HuH-7.5 (cell line): Measurements from ENCODE around the gene PLTP.
"Not testable (repeated sequence)": the region's sequence is repeated elsewhere in the genome, so short reads cannot be mapped to it uniquely, and the experiment has no call there.

Source experiments
- DNase-seq: peaks from one replicate; pipeline ENCODE4 v3.0.0; 2011; ENCODE audit warnings: low spot score

The PLTP gene

DNA sequence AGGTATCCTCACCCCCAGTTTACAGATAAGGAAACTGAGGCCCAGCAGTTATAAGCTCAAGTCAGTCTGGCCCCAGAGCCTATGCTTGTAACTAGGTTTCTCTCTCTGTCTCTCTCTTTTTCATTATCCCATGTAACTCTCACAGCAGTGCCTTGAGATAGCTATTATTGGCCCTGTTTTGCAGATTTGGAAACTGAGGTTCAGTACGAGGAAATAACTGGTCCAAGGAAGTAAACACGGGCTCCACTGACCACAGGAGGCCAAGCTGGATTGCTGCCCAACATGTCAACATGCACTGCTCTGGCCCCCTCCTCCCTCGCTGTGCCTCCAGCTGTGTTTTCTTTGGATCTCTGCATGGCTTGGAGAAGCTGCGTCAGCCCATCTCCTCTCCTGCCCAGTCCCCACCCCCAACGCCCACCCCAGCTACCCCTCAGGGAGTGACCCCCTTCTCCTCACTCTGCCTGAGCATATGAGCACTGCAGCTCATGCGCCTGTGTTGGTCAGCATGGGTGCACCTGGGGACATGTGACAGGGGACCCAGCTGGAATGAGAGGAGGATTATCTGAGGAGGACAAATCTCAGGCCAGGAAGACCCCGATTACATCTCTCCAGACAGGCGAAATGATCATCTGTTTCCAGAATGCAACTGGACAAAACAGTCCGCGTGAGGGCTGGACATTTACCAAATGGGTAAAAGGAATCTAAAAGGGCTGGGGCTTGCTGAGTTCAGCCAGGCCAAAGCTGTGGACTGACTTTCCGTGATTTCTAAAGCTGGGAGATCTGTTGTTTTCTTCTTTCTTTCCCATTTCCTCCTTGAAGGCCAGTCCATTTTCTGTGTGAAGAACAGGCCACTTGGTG lies 7.8 kb upstream of the PLTP start:
- no peak for DNase-seq

DNA sequence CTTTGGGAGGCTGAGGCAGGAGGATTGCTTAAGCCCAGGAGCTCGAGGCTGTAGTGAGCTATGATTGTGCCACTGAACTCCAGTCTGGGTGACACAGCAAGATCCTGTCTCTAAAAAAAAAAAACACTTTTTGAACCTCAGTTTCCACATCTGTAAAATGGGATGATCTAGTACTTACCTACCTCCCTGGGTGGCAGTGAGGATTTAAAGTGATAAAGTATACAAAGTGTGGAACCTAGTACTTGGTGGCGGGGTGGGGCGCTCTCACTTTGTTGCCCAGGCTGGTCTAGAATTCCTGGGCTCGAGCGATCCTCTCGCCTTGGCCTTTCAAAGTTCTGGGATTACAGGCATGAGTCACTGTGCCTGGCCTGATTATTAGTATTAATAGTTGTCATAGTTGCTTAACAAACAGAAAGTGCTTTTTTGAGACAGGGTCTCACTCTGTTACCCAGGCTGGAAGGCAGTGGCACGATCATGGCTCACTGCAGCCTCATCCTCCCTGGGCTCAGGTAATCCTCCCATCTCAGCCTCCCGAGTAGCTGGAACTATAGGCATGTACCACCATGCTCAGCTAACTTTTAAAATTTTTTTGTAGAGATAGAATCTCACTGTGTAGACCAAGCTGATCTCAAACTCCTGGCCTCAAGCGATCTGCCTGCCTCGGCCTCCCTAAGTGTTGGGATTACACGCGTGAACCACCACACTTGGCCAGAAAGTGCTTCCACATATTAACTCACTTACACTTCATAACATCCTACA lies 7.0 kb upstream of the PLTP start:
- DNase-seq = no peak

DNA sequence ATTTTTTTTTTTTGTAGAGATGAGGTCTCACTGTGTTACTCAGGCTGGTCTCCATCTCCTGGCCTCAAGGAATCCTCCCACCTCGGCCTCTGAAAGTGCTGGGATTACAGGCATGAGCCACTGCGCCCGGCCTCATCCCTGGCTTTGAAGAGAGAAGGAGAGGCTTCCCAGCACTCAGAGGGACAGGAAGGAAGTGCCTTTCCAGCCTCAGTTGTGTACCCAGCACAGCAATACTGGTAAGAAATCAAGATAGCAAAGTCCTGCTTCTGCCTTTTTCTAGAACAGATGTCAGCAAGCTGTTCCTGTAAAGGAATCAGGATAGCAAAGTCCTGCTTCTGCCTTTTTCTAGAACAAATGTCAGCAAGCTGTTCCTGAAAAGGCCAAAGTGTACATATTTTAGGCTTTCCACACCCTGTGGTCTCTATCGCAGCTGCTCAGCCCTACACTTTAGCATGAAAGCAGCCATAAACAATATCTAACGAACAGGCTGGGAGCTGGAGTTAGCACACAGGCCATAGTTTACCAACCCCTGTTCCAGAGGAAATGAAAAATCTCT lies 6.3 kb upstream of the PLTP start:
- no peak for DNase-seq

DNA sequence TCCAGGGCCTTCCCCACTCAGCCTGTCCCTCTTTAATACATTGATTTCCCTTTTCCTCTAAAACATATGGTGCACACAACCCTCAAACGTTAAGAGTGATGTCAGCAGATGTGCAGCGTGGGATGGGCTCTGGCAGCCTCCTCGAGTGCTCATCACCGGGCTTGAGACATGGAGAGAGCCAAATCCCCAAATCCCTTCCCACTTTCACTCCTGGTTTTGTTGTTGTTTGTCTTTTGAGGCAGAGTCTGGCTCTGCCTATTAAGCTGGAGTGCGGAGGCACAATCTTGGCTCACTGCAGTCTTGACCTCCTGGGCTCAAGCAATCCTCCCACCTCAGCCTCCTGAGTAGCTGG lies 5.8 kb upstream of the PLTP start:
- DNase-seq = no peak

DNA sequence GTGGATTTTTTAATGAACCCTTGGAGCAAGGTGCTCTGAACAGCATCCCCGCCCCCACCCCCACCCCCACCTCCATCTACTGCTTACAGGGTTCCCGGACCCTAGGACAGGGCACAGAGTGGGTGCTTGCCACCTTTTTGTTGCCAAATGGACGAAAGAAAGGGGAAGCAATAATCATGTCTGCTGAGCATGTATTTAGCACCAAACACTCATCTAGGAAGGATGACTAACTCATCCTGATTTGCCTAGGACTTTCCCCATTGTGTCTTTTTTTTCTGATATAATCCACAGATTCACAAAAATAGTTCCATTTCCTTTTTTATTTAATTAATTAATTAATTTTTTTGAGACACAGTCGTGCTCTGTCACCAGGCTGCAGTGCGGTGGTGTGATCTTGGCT lies 1.2 kb upstream of the PLTP start:
- no peak for DNase-seq

DNA sequence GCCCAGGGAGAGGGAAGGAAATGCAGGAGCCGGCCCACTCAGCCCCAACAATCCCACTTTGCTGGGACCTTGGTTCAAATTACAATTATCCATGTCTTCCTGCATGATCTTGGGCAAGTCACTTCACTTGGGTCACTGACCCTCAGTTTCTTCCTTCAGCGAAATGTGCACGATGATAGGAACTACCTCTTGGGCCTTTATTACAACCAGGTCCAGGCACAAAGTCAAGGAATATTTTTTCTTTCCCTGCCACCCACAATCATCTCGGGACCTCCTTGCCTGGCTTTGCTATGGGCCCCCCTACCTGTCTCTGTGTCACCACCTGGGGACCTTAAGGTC lies 358 bp upstream of the PLTP start:
- DNase-seq = no peak

DNA sequence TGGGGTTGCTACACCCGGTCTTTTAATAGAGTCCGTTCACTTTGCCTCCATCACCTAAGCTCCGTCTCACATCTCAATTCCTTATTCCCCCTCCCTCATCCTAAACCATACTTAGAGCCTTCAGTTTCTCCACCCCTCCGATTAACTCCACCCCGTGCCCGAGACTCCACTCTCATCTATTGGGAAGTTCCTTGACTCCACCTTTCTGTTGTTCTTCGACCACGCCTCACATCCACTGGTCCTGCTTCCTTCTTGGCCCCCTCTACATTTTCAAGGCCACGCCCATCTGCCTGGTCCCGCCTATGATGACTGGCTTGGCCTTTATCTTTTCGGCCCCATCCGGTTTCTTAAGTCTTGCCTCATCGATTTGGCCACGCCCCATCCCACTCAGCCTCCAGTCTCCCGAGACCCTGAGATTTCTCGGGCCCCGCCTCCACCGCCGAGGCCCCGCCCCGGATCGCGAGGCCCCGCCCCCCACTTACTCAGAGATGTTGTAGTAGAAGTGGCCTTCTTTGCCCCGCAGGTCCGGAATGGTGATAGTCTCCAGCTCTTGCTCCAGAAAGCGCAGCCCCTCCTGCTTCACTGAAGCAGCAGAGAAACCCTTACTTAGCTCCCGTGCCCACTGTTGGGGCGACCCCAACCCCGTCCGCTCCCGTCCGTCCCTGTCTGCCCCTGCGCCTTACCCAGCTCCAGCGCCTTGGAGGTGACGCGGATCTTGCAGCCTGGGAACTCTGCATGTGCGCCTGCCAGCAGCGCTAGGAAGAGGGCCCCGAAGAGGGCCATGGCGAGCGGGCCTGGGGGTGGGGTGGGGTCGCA lies 1.1 kb downstream of the PLTP start:
- DNase-seq = peak; percentile 55

DNA sequence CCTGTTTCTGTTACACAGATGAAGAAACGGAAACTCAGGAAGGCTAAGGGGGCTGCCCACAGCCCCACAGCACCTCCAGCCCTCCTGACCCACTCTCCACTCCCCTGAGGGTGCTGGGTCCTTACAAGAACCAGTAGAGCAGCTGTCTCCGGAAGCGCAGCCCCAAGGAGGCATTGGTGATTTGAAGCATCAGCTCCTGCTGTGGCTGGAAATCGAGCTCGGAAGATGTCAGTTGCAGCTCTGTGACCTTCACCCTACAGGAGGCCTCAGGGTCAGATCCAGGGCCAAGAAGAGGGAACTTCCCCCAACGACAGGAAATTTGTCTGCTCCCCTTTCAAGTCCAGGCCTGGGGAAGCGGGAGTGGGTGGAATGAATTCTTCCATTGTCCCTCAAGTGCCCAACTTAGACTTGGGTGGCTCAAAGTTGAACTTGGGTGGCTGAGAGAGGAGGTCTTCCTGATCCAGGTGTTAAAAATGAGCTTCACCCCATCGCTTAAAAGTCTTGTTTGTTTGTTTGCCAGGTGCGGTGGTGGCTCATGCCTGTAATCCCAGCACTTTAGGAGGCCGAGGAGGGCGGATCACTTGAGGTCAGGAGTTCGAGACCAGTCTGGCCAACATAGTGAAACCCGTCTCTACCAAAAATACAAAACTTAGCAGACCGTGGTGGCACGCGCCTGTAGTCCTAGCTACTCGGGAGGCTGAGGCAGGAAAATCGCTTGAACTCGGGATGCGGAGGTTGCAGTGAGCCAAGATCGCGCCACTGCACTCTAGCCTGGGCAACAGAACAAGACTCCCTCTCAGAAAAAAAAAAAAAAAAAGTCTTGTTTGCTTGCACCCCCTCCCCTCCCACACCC lies 1.9 kb downstream of the PLTP start:
- no peak for DNase-seq

DNA sequence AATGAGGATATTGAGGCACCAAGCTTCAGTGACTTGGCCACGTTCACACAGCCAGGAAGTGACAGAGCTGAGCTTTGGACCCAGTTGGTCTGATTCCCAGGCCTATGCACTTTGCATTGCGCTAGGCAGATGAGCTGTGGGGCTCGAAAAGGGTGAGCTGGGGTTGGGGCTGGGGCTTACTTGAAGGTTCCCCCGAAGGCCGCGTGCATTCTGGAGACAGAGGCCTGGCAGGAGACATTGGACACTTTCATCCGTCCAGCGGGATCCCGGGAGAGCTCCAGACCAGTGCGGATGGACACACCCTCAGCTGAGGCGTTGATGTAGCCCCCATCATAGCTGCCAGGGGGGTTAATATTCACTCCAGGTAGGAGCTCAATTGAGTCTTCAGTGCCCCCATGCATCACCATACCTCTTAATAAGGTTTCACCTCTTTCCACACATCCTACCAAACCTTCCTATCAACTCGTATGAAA lies 2.6 kb downstream of the PLTP start:
- DNase-seq = no peak

DNA sequence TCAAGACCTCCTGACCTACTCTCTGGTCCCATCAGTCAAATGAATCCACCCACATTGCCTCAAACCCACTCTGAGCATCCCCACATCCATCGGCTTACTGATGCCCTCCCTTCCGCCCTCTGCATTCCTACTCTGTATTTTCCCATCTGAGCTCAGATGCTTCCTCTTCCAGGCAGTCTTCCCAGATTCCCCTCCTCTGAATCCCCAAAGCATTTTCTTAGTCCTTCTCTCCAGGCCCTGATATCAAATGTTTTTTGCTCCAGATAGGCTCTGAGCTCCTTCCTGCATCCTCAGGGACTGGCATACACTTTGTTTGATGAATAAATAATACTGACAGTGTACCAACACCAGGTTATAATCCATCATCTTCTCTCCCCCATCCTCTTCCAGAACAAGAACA lies 3.9 kb downstream of the PLTP start:
- DNase-seq = no peak

DNA sequence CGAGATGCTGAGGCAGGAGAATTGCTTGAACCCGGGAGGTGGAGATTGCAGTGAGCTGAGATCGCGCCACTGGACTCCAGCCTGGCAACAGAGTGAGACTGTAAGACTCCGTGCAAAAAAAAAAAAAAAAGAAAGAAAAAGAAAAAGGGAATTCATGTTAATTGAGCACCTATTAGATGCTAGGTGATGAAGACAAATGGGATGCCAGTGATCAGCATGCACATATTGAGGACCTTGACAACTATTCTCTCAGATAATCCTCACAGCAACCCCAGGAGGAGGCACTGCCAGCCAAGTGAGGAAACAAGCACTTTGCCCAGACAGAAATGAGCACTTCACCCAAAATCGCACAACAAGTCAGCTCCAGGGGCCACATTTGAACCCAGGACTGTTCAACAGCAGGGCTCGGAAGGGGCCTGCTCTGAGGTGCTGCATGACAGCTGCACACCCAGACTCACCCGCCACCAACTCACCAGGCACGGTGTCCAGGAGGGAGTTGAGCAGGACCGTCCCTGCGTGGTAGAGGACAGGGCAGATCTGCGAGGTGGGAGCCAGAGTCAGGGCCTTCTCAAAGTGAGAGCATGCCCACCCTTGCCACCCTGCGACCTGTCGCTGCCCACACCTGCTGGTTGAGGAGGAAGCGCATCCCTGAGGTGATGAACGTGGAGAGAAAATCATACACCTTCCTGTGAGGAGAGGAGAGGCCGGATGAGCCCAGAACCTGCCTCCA lies 4.6 kb downstream of the PLTP start:
- DNase-seq = no peak

DNA sequence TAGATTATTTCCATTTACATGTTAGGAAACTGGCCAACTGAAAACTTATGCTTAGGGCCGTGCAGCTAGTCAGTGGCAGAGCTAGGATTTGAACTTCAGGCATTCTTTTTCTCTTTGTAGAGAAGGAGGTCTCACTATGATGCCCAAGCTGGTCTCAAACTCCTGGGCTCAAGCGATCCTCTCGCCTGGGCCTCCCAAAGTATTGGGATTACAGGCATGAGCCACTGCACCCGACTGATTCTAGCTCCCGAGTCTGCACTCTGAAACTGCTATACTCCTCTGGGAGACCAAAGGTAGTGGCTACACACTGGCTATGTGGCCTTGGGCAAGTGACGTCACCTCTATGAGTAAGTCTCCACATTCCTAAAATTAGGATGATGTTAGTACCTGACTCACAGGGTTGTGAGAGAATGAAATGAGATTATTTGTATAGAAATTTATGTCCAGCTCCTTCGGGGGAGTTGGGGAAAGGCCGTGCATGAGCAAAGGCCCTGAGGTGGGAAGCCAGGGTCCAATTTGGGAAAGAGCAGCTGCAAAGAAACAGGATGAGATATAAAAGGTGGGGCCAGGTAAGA lies 6.4 kb downstream of the PLTP start:
- no peak for DNase-seq

DNA sequence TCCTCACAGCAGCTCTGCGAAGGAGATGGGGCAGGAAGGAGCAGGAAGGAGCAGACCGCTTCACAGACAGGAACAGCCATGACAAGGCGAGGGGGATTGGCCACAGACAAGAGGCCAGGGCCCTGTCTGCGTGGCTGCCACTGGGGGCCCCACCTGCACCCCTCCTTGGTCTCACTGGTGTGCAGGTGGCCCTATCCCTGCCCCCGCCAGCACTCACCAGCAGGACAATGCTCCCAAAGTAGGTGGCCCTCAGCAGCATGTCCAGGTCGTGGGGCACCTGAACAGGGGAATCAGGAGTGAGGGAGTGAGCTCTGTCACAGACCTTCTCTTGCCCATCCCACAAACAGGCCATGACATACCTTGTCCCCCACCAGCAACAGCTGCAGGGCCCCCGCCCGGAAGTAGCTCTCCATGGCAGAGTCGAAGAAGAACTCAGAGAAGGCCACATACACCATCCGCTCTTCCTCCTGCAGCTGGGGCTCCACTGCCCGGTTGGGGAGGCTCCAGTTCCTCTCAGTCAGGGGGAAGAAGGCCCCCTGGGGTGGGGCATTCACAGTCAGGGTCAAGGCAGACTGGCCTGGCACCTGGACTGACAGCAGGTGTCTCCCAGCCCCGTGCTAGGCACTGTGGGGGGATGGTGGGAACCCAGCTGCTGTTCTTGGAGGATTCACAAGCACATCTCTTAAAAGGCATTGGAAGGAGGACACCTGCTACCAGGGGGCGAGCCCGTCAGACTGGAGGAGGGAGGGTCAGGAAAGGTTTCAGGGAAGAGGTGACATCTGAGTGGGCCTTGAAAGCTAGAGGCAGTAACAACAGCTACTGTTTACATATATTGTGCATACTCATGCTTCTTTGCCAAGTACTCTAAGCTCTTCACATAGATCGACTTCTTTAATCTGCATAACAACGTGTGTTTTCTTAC lies 7.1 kb downstream of the PLTP start:
- no peak for DNase-seq

DNA sequence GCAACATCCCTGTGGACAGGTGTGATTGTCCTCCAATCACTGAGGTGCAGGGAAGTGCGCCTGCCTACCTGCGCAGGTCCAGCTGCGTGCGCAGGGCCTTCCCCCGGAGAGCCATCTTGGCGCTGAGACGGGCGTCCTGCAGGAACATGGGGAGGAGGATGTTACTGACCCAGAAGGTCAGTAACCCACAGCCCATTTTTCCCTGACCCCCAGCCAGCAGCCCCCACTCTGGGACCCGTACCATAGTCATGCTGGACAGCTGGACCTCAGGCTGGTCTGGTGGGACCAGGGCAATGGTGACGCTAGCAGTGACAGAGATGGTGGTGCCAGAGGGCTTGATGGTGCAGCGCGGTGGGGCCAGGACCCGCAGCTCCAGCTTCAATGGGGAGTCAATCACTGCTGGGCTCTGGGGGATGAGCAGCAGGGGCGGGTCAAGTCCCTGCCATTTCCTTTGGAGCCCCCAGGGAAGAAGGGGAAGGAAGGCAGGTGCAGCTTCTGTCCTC lies 9.7 kb downstream of the PLTP start:
- no peak for DNase-seq

DNA sequence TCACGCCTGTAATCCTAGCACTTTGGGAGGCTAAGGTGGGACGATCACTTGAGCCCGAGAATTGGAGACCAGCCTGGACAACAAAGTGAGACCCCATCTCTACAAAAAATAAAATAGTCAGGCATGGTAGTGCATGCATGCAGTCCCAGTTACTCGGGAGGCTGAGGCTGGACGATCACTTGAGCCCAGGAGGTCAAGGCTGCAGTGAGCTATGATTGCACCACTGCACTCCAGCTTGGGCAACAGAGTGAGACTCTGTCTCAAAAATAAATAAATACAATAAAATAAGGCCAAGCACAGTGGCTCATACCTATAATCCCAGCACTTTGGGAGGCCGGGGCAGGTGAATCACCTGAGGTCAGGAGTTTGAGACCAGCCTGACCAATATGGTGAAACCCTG lies 10.6 kb downstream of the PLTP start:
- DNase-seq = not testable (repeated sequence)

DNA sequence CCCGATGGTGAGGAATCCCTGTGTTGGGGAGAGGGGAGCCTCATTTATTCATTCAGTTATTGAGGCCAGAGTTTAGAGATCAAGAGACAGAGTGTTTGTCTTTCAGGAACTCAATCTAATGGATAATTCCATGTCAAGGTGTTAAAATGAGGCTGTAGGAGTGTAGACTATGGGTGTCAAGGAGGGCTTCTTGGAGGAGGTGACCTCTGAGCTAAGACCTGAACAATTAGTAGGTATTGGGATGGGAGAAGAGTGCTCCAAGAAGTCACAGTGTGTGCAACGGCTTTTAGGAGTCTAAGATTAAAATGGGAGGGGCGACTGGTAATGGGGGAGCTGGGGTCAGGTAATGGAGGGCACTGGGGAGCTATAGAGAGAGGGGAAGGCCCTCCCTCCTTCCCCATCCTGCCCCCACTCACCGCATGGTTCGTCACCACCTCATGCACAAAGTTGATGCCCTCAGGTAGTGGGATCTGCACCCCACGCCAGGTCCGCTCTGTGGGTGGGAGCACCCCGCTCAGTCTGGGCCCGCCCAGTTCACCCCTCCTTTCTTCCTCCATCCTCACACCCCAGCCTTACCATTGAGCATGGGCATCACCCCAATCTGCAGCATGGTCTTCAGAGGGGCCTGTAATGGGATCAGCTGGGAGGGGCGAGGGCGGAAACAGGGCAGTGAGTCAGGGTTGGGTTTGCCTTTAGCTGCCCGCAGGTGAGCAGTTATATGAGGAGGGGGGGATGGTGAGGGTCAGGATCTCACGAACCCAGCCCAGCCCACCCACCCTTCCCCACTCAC lies 12.7 kb downstream of the PLTP start:
- DNase-seq = no peak

DNA sequence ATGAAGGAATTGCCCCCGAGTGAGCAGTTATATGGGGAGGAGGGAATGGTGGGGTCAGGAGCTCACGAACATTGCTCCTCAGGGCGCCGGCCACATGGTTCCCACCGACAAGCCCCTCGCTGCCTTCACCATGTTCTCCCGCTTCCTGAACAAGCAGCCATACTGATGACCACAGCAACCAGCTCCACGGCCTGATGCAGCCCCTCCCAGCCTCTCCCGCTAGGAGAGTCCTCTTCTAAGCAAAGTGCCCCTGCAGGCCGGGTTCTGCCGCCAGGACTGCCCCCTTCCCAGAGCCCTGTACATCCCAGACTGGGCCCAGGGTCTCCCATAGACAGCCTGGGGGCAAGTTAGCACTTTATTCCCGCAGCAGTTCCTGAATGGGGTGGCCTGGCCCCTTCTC lies 13.7 kb downstream of the PLTP start:
- DNase-seq = no peak

DNA sequence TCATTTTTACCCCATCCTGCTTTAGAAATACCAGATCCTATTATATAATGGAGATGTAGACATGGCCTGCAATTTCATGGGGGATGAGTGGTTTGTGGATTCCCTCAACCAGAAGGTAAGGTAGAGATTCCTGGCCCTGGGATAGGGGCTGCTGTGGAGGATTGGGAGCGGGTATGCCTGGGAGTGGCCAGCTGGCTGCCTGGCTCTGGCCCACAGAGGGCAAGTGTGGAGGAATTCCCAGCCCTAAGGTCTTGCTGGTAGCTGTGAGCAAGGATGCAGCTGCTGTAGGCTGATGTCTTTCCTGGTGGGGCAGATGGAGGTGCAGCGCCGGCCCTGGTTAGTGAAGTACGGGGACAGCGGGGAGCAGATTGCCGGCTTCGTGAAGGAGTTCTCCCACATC lies 14.3 kb downstream of the PLTP start:
- no peak for DNase-seq
